OCI-LY7 (cell line): ENCODE measurements around the gene GSDME. TPM values are rescaled to one million over a fixed set of nuclear protein-coding genes. Genes with fewer than 3 reads are reported as not detected.

Source experiments
- BruUV-seq: library from RNA; stranded (reverse); fragments of 400-500 nt; replicated peaks from 2 replicates; lab custom pipeline; 2021; lab: Mats Ljungman, UMichigan
- CTCF ChIA-PET: fragments of 300-600 bp; sonication (Branson Sonifier 250); formaldehyde crosslinking; loops from one replicate; lab custom pipeline; 2022; ENCODE audit warnings: antibody characterized with exemption; ENCODE audit not compliant: unreplicated experiment; lab: Charles Lee
- POLR2A ChIA-PET: fragments of 300-600 bp; sonication (Branson Sonifier 250); formaldehyde crosslinking; loops from one replicate; lab custom pipeline; 2022; ENCODE audit warnings: antibody characterized with exemption; lab: Charles Lee
- DNase-seq: peaks from one replicate; pipeline ENCODE4 v3.0.0-alpha.2; 2015; ENCODE audit warnings: low spot score
- H2AFZ ChIP-seq: fragments of 200-600 bp; sonication (generic), shearing (Covaris generic); 2 replicates; pipeline ENCODE4 v1.6.1; 2014; ENCODE audit warnings: mild to moderate bottlenecking, antibody characterized with exemption, low read length, moderate library complexity
- H3K27ac ChIP-seq: fragments of 200-600 bp; sonication (generic); 2 replicates; pipeline ENCODE4 v1.5.1; 2014; ENCODE audit warnings: mixed run types, low read depth, mild to moderate bottlenecking, moderate library complexity, low read length, inconsistent platforms; ENCODE audit not compliant: poor library complexity, severe bottlenecking
- H3K36me3 ChIP-seq: fragments of 200-600 bp; sonication (generic); 2 replicates; pipeline ENCODE4 v1.6.1; 2014; ENCODE audit warnings: mild to moderate bottlenecking, antibody characterized with exemption, low read length, moderate library complexity, mixed read lengths; ENCODE audit not compliant: insufficient read depth
- H3K4me1 ChIP-seq: fragments of 200-600 bp; sonication (generic); 2 replicates; pipeline ENCODE4 v1.5.1; 2014; ENCODE audit warnings: mild to moderate bottlenecking, low read length; ENCODE audit not compliant: insufficient read depth, poor library complexity, severe bottlenecking
- H3K4me2 ChIP-seq: fragments of 200-600 bp; sonication (generic); 2 replicates; pipeline ENCODE4 v1.6.1; 2014; ENCODE audit warnings: mild to moderate bottlenecking, low read length
- H3K4me3 ChIP-seq: fragments of 200-600 bp; sonication (generic); 2 replicates; pipeline ENCODE4 v1.5.1; 2014; ENCODE audit warnings: mild to moderate bottlenecking, low read depth, low read length; ENCODE audit not compliant: poor library complexity, severe bottlenecking
- H3K79me2 ChIP-seq: fragments of 200-600 bp; sonication (generic); 2 replicates; pipeline ENCODE4 v1.6.1; 2016; ENCODE audit warnings: low read depth, mild to moderate bottlenecking, low read length, moderate library complexity, mixed read lengths; ENCODE audit not compliant: insufficient read depth
- H3K9me2 ChIP-seq: fragments of 200-600 bp; sonication (generic); 2 replicates; pipeline ENCODE4 v1.6.1; 2016; ENCODE audit warnings: mild to moderate bottlenecking, low read length, mixed read lengths; ENCODE audit not compliant: insufficient read depth
- H3K9me3 ChIP-seq: fragments of 200-600 bp; sonication (generic); 2 replicates; pipeline ENCODE4 v1.6.1; 2014; ENCODE audit warnings: mild to moderate bottlenecking, mixed run types, low read length, mixed read lengths
- H4K20me1 ChIP-seq: fragments of 200-600 bp; sonication (generic); 2 replicates; pipeline ENCODE4 v1.6.1; 2014; ENCODE audit warnings: mild to moderate bottlenecking, antibody characterized with exemption, low read length, moderate library complexity, mixed read lengths; ENCODE audit not compliant: insufficient read depth
- CTCF ChIP-seq: fragments of 200-600 bp; sonication (generic); conservative IDR thresholded peaks from 2 replicates; pipeline ENCODE4 v1.5.1; 2014; ENCODE audit warnings: mild to moderate bottlenecking, antibody characterized with exemption, low read length, moderate library complexity, mixed read lengths
- EZH2phosphoT487 ChIP-seq: fragments of 200-600 bp; sonication (generic); IDR thresholded peaks from 2 replicates; pipeline ENCODE4 v1.6.1; 2018; ENCODE audit warnings: low read depth, borderline replicate concordance, mild to moderate bottlenecking, mixed run types, antibody characterized with exemption, low read length, moderate library complexity, mixed read lengths
- intact Hi-C: fragments of 100-400 bp; cut with micrococcal nuclease; formaldehyde crosslinking; loops from one replicate; pipeline ENCODE4 v1.10.0; 2022; ENCODE audit not compliant: unreplicated experiment
- total RNA-seq, 2 experiments: library from RNA; depleted of rRNA in 1 of 2; stranded (reverse); fragments of >200 nt in 1 of 2; shearing (Covaris generic) in 1 of 2; gene quantifications; 2 replicates each; pipeline ENCODE4 v1.2.3, GENCODE V29; 2014 to 2022

Gene GSDME
- total RNA-seq, 2 experiments from 2014 or later: 33.0 to 41.7 TPM

GRCh38 chr7:24784277-24784676 is 27.0 kb upstream of the GSDME start:
- POLR2A ChIA-PET: interaction anchor here (0.6 kb wide), 2 partner anchors 102 to 311 kb away, joined by 3 to 4 read pairs; no protein-coding TSS in a partner anchor
- Histone ChIP-seq H3K9me2 (no peaks in the 10 kb centered on the region), H3K36me3 (peaks cover 17% of the 10 kb centered on the region; the same call in 1 of the 2 replicates), H3K27ac (no peak overlapping the region), H3K4me2 (no peak overlapping the region), H3K4me3 (no peak overlapping the region), H2AFZ (no peak overlapping the region), H3K79me2 (no peaks in the 10 kb centered on the region), H4K20me1 (no peaks in the 10 kb centered on the region), H3K4me1 (peaks cover 1% of the 10 kb centered on the region), H3K9me3 (peaks cover 20% of the 10 kb centered on the region)
- BruUV-seq: no TSS peak
- no peak for DNase-seq
- TF ChIP-seq EZH2phosphoT487: no peak
- TF ChIP-seq CTCF: no peak
- CTCF ChIA-PET: no interaction called here
- intact Hi-C loops: no loop called here

GRCh38 chr7:24783698-24784097 is 26.4 kb upstream of the GSDME start:
- H3K79me2 ChIP-seq: no peaks in the 10 kb centered on the region
- peaks cover 14% of the 10 kb centered on the region for H3K9me3 ChIP-seq
- no peak for TF ChIP-seq EZH2phosphoT487
- intact Hi-C loops: no loop called here
- peaks cover 7% of the 10 kb centered on the region for H3K4me1 ChIP-seq
- no peak for DNase-seq
- BruUV-seq: no TSS peak
- no peaks in the 10 kb centered on the region for H4K20me1 ChIP-seq
- CTCF ChIA-PET: no interaction called here
- no peak overlapping the region for H2AFZ ChIP-seq
- peaks cover 11% of the 10 kb centered on the region; the same call in 1 of the 2 replicates for H3K36me3 ChIP-seq
- POLR2A ChIA-PET: interaction anchor here (0.6 kb wide), 1 partner anchor 312 kb away, joined by 4 read pairs; no protein-coding TSS in a partner anchor
- H3K9me2 ChIP-seq: no peaks in the 10 kb centered on the region
- H3K4me3 ChIP-seq: no peak overlapping the region
- no peak overlapping the region for H3K4me2 ChIP-seq
- H3K27ac ChIP-seq: no peak overlapping the region

GRCh38 chr7:24781106-24781505 is 23.8 kb upstream of the GSDME start:
- no peaks in the 10 kb centered on the region for H3K79me2 ChIP-seq
- no peaks in the 10 kb centered on the region for H4K20me1 ChIP-seq
- no TSS peak for BruUV-seq
- ChIA-PET POLR2A (no interaction called here), CTCF (no interaction called here)
- no peaks in the 10 kb centered on the region for H3K9me2 ChIP-seq
- intact Hi-C loops: no loop called here
- DNase-seq: no peak
- peaks cover 8% of the 10 kb centered on the region for H3K4me1 ChIP-seq
- H3K4me3 ChIP-seq: no peak overlapping the region
- H3K9me3 ChIP-seq: 0 out of 2 replicates have a peak, but pooled peaks cover 6% of the 10 kb centered on the region
- H3K4me2 ChIP-seq: no peak overlapping the region
- no peak overlapping the region for H3K27ac ChIP-seq
- peaks cover 11% of the 10 kb centered on the region; the same call in 1 of the 2 replicates for H3K36me3 ChIP-seq
- H2AFZ ChIP-seq: no peak overlapping the region
- TF ChIP-seq EZH2phosphoT487 (no peak), CTCF (no peak)
